ENCODE data around the gene CYP4A11. TPM values are rescaled to one million over a fixed set of nuclear protein-coding genes. Genes with fewer than 3 reads are reported as not detected.
"Not testable (repeated sequence)": the region's sequence is repeated elsewhere in the genome, so short reads cannot be mapped to it uniquely, and the experiment has no call there.

The CYP4A11 gene
- total RNA-seq (2014; rRNA removed; shearing (Covaris generic)), result not detected in 2 replicates

- no peaks in the 10 kb centered on the region for H3K27me3 ChIP-seq (ENCODE audit: control insufficient read depth, insufficient read depth, low read length)
- no peaks in the 10 kb centered on the region for H3K36me3 ChIP-seq (replicated peaks; ENCODE audit: control insufficient read depth, insufficient read depth, low read length)
- no peak within 1 kb of the TSS for H3K4me3 ChIP-seq (ENCODE audit: insufficient read depth, low read depth, low read length)
- DNase-seq, result no peak
Observed at GRCh38 chr1:46941135-46941694, at the start of gene CYP4A11. TSS of gene CYP4A11 (minus strand) at chr1:46941476. CDS start at chr1:46941433, 43 bp downstream.

- not testable (repeated sequence) for H3K36me3 ChIP-seq (replicated peaks; ENCODE audit: control insufficient read depth, insufficient read depth, low read length); DNase-seq; H3K4me3 ChIP-seq (ENCODE audit: insufficient read depth, low read depth, low read length); H3K27me3 ChIP-seq (ENCODE audit: control insufficient read depth, insufficient read depth, low read length)
Observed at GRCh38 chr1:46990541-46990940, 49.3 kb upstream of the CYP4A11 start.

- Histone ChIP-seq H3K27me3 (ENCODE audit: control insufficient read depth, insufficient read depth, low read length) (no peaks in the 10 kb centered on the region), H3K36me3 (replicated peaks; ENCODE audit: control insufficient read depth, insufficient read depth, low read length) (no peaks in the 10 kb centered on the region), H3K4me3 (ENCODE audit: insufficient read depth, low read depth, low read length) (no peak overlapping the region)
- no peak for DNase-seq
Observed at GRCh38 chr1:46983830-46984586, 42.7 kb upstream of the CYP4A11 start.

GRCh38 chr1:46983166-46983829 is 42.0 kb upstream of the CYP4A11 start:
- Histone ChIP-seq H3K36me3 (replicated peaks; ENCODE audit: control insufficient read depth, insufficient read depth, low read length) (no peaks in the 10 kb centered on the region), H3K4me3 (ENCODE audit: insufficient read depth, low read depth, low read length) (no peak overlapping the region), H3K27me3 (ENCODE audit: control insufficient read depth, insufficient read depth, low read length) (no peaks in the 10 kb centered on the region)
- peak; percentile 28 for DNase-seq

GRCh38 chr1:46969014-46969619 is 27.8 kb upstream of the CYP4A11 start:
- DNase-seq, result no peak
- Histone ChIP-seq H3K27me3 (ENCODE audit: control insufficient read depth, insufficient read depth, low read length) (peaks cover 2% of the 10 kb centered on the region; the same call in 1 of the 2 replicates), H3K4me3 (ENCODE audit: insufficient read depth, low read depth, low read length) (no peak overlapping the region), H3K36me3 (replicated peaks; ENCODE audit: control insufficient read depth, insufficient read depth, low read length) (no peaks in the 10 kb centered on the region)

- H3K4me3 ChIP-seq (ENCODE audit: insufficient read depth, low read depth, low read length); DNase-seq; H3K27me3 ChIP-seq (ENCODE audit: control insufficient read depth, insufficient read depth, low read length); H3K36me3 ChIP-seq (replicated peaks; ENCODE audit: control insufficient read depth, insufficient read depth, low read length): not testable (repeated sequence)
Observed at GRCh38 chr1:46962272-46962671, 21.0 kb upstream of the CYP4A11 start.

GRCh38 chr1:46961066-46961758 is 19.9 kb upstream of the CYP4A11 start:
- Histone ChIP-seq H3K4me3 (ENCODE audit: insufficient read depth, low read depth, low read length) (no peak overlapping the region), H3K27me3 (ENCODE audit: control insufficient read depth, insufficient read depth, low read length) (no peaks in the 10 kb centered on the region), H3K36me3 (replicated peaks; ENCODE audit: control insufficient read depth, insufficient read depth, low read length) (no peaks in the 10 kb centered on the region)
- DNase-seq, result no peak

GRCh38 chr1:46960250-46960649 is 19.0 kb upstream of the CYP4A11 start:
- H3K36me3 ChIP-seq (replicated peaks; ENCODE audit: control insufficient read depth, insufficient read depth, low read length), result no peaks in the 10 kb centered on the region
- no peak for DNase-seq

GRCh38 chr1:46955116-46955515 is 13.8 kb upstream of the CYP4A11 start:
- H3K27me3 ChIP-seq (ENCODE audit: control insufficient read depth, insufficient read depth, low read length); DNase-seq; H3K36me3 ChIP-seq (replicated peaks; ENCODE audit: control insufficient read depth, insufficient read depth, low read length); H3K4me3 ChIP-seq (ENCODE audit: insufficient read depth, low read depth, low read length): not testable (repeated sequence)

More at GRCh38 chr1:46960250-46960649, 19.0 kb upstream of the CYP4A11 start:
- Histone ChIP-seq H3K4me3 (ENCODE audit: insufficient read depth, low read depth, low read length) (no peak overlapping the region), H3K27me3 (ENCODE audit: control insufficient read depth, insufficient read depth, low read length) (no peaks in the 10 kb centered on the region)

GRCh38 chr1:46953847-46954246 is 12.6 kb upstream of the CYP4A11 start:
- not testable (repeated sequence) for H3K4me3 ChIP-seq (ENCODE audit: insufficient read depth, low read depth, low read length); H3K36me3 ChIP-seq (replicated peaks; ENCODE audit: control insufficient read depth, insufficient read depth, low read length); H3K27me3 ChIP-seq (ENCODE audit: control insufficient read depth, insufficient read depth, low read length); DNase-seq

GRCh38 chr1:46949417-46949666 is 8.1 kb upstream of the CYP4A11 start:
- not testable (repeated sequence) for H3K36me3 ChIP-seq (replicated peaks; ENCODE audit: control insufficient read depth, insufficient read depth, low read length); H3K4me3 ChIP-seq (ENCODE audit: insufficient read depth, low read depth, low read length); DNase-seq; H3K27me3 ChIP-seq (ENCODE audit: control insufficient read depth, insufficient read depth, low read length)

GRCh38 chr1:46948629-46949416 is 7.5 kb upstream of the CYP4A11 start:
- Histone ChIP-seq H3K36me3 (replicated peaks; ENCODE audit: control insufficient read depth, insufficient read depth, low read length) (no peaks in the 10 kb centered on the region), H3K4me3 (ENCODE audit: insufficient read depth, low read depth, low read length) (no peak overlapping the region), H3K27me3 (ENCODE audit: control insufficient read depth, insufficient read depth, low read length) (no peaks in the 10 kb centered on the region)
- DNase-seq, result no peak

- H3K4me3 ChIP-seq (ENCODE audit: insufficient read depth, low read depth, low read length); H3K36me3 ChIP-seq (replicated peaks; ENCODE audit: control insufficient read depth, insufficient read depth, low read length); H3K27me3 ChIP-seq (ENCODE audit: control insufficient read depth, insufficient read depth, low read length); DNase-seq: not testable (repeated sequence)
Observed at GRCh38 chr1:46947706-46948105, 6.4 kb upstream of the CYP4A11 start.

- H3K36me3 ChIP-seq (replicated peaks; ENCODE audit: control insufficient read depth, insufficient read depth, low read length), result no peaks in the 10 kb centered on the region
- no peak overlapping the region for H3K4me3 ChIP-seq (ENCODE audit: insufficient read depth, low read depth, low read length)
- H3K27me3 ChIP-seq (ENCODE audit: control insufficient read depth, insufficient read depth, low read length), result no peaks in the 10 kb centered on the region
- no peak for DNase-seq
Observed at GRCh38 chr1:46942086-46942485, 810 bp upstream of the CYP4A11 start.
